Endothelial cell of umbilical vein (primary cell): ENCODE results near the gene IDI1. TPM values are rescaled to one million over a fixed set of nuclear protein-coding genes. Genes with fewer than 3 reads are reported as not detected.

Experiments used
- BruUV-seq: library from RNA; stranded (reverse); fragments of 400-500 nt; replicated peaks from 2 replicates; lab custom pipeline; 2021; lab: Mats Ljungman, UMichigan
- CTCF ChIA-PET: fragments of 300-600, 350-600 bp; sonication (Branson Sonifier 250); formaldehyde crosslinking; loops from one replicate; lab custom pipeline; 2021; ENCODE audit warnings: antibody characterized with exemption, inconsistent platforms; lab: Charles Lee
- POLR2A ChIA-PET: fragments of 300-600, 350-600 bp; sonication (Branson Sonifier 250); formaldehyde crosslinking; loops from one replicate; lab custom pipeline; 2021; ENCODE audit warnings: antibody characterized with exemption, inconsistent platforms; lab: Charles Lee
- DNase-seq: peaks from one replicate; pipeline ENCODE4 v3.0.0-alpha.2; 2011; ENCODE audit warnings: low read depth, low spot score
- FAIRE-seq: peaks from 2 replicates; lab custom pipeline; 2011; peaks lifted over from hg19 to GRCh38; lab: Jason Lieb, UNC
- H2AFZ ChIP-seq: 2 replicates; pipeline ENCODE4 v1.6.0; 2012; ENCODE audit warnings: low read depth, low read length, control low read depth, inconsistent platforms
- H3K27ac ChIP-seq: 2 replicates; pipeline ENCODE4 v1.5.1; 2011; ENCODE audit warnings: low read depth, mild to moderate bottlenecking, control low read depth, low read length, moderate library complexity; ENCODE audit not compliant: insufficient read depth
- H3K27me3 ChIP-seq, 2 experiments: 2 replicates each; pipeline versions ENCODE4 v1.6.0 to v1.6.1; 2011; ENCODE audit warnings: low read length in 2 of 2, mixed read lengths in 1 of 2; ENCODE audit not compliant: control insufficient read depth in 2 of 2, insufficient read depth in 2 of 2
- H3K36me3 ChIP-seq, 2 experiments: 2 replicates in 1 of 2; 3 replicates in 1 of 2; pipeline ENCODE4 v1.5.1; 2011; ENCODE audit warnings: low read length in 2 of 2, mild to moderate bottlenecking in 1 of 2, moderate library complexity in 1 of 2; ENCODE audit not compliant: control insufficient read depth in 2 of 2, insufficient read depth in 2 of 2; ENCODE audit errors: extremely low read depth in 1 of 2
- H3K4me1 ChIP-seq: 3 replicates; pipeline ENCODE4 v1.5.1; 2011; ENCODE audit warnings: mild to moderate bottlenecking, low read length; ENCODE audit not compliant: control insufficient read depth, insufficient read depth; ENCODE audit errors: extremely low read depth
- H3K4me2 ChIP-seq: 2 replicates; pipeline ENCODE4 v1.6.1; 2011; ENCODE audit warnings: low read length, control low read depth, mixed read lengths; ENCODE audit not compliant: insufficient read depth
- H3K4me3 ChIP-seq, 3 experiments: fragments of 200-600 bp in 1 of 3; sonication (generic), shearing (Covaris generic) in 1 of 3; replicated peaks in 1 of 3; 2 replicates each; pipeline ENCODE4 v1.5.1; 2011 to 2016; ENCODE audit warnings: control low read depth in 3 of 3, low read length in 3 of 3, mild to moderate bottlenecking in 2 of 3, inconsistent platforms in 1 of 3, low read depth in 1 of 3, moderate library complexity in 1 of 3; ENCODE audit not compliant: insufficient read depth in 1 of 3
- H3K79me2 ChIP-seq: 2 replicates; pipeline ENCODE4 v1.6.0; 2012; ENCODE audit warnings: low read length, inconsistent platforms; ENCODE audit not compliant: control insufficient read depth, insufficient read depth
- H3K9ac ChIP-seq: replicated peaks from 2 replicates; pipeline ENCODE3; 2011; ENCODE audit warnings: low read length, control low read depth; ENCODE audit not compliant: insufficient read depth; ENCODE audit errors: extremely low read depth
- H3K9me1 ChIP-seq: replicated peaks from 3 replicates; pipeline ENCODE4 v1.6.0; 2011; ENCODE audit warnings: mild to moderate bottlenecking, low read length; ENCODE audit not compliant: control insufficient read depth, insufficient read depth; ENCODE audit errors: extremely low read depth
- H3K9me3 ChIP-seq: replicated peaks from 2 replicates; pipeline ENCODE4 v1.5.1; 2012; ENCODE audit warnings: low read length, inconsistent platforms; ENCODE audit not compliant: control insufficient read depth, insufficient read depth
- H4K20me1 ChIP-seq: replicated peaks from 2 replicates; pipeline ENCODE3; 2011; ENCODE audit warnings: mild to moderate bottlenecking, low read length; ENCODE audit not compliant: control insufficient read depth, insufficient read depth; ENCODE audit errors: extremely low read depth
- EZH2 ChIP-seq: IDR thresholded peaks from 2 replicates; pipeline ENCODE4 v1.6.1; 2012; ENCODE audit warnings: borderline replicate concordance, low read depth, mild to moderate bottlenecking, moderate library complexity, low read length, inconsistent platforms; ENCODE audit not compliant: severe bottlenecking
- FOS ChIP-seq: IDR thresholded peaks from 2 replicates; pipeline ENCODE4 v1.6.1; 2011; ENCODE audit warnings: mild to moderate bottlenecking, low read length, moderate library complexity, borderline replicate concordance; ENCODE audit not compliant: insufficient read depth
- GATA2 ChIP-seq: IDR thresholded peaks from 2 replicates; pipeline ENCODE4 v1.7.0; 2011; ENCODE audit warnings: low read depth, mild to moderate bottlenecking, moderate library complexity, mixed read lengths, low read length; ENCODE audit not compliant: insufficient read length, insufficient read depth
- JUN ChIP-seq: IDR thresholded peaks from 2 replicates; pipeline ENCODE4 v1.6.1; 2011; ENCODE audit warnings: borderline replicate concordance, low read depth; ENCODE audit not compliant: insufficient read length, insufficient read depth
- MYC ChIP-seq: IDR thresholded peaks from one replicate; pipeline ENCODE4 v1.6.1; 2011; ENCODE audit warnings: mild to moderate bottlenecking, low read depth, low read length
- POLR2A ChIP-seq: IDR thresholded peaks from 2 replicates; pipeline ENCODE4 v1.6.1; 2012; ENCODE audit warnings: low read depth, mild to moderate bottlenecking, control low read depth, low read length
- POLR2AphosphoS5 ChIP-seq: IDR thresholded peaks from 2 replicates; pipeline ENCODE4 v1.6.1; 2012; ENCODE audit warnings: low read depth, mild to moderate bottlenecking, control low read depth, low read length, moderate library complexity; ENCODE audit not compliant: insufficient read depth
- dilution Hi-C: fragments of 300-500 bp; cut with MboI; formaldehyde crosslinking; loops from one replicate; pipeline ENCODE4 v1.15.0; 2019; ENCODE audit warnings: low sequenced_read_pairs; ENCODE audit not compliant: extremely low pct_ligation_motif_present
- intact Hi-C: fragments of 100-400 bp; cut with micrococcal nuclease; formaldehyde crosslinking; loops from one replicate; pipeline ENCODE4 v1.10.0; 2022
- polyA plus RNA-seq, 4 experiments: library from polyadenylated mRNA; depleted of rRNA in 3 of 4; stranded (reverse) in 3 of 4; unstranded in 1 of 4; fragments of >200 nt; gene quantifications; 2 replicates each; pipeline versions ENCODE4 v1.2.1 to v1.2.3, GENCODE V29; 2011 to 2012; ENCODE audit warnings: missing spikeins in 1 of 4
- total RNA-seq: library from RNA; stranded (reverse); gene quantifications from 2 replicates; pipeline ENCODE4 v1.2.3, GENCODE V29; 2021
- TF ChIP-seq, protein P1 (sequence below): IDR thresholded peaks from 2 replicates; pipeline ENCODE4 v1.6.1; 2011; ENCODE audit not compliant: insufficient read depth, insufficient read length
- TF ChIP-seq, protein P2 (sequence below), 2 donors: IDR thresholded peaks; 1 replicate in 1 of 2; 2 replicates in 1 of 2; pipeline ENCODE4 v1.5.1; 2011; ENCODE audit warnings: low read length in 2 of 2, mild to moderate bottlenecking in 2 of 2, moderate library complexity in 2 of 2, control low read depth in 1 of 2, inconsistent platforms in 1 of 2, low read depth in 1 of 2; ENCODE audit not compliant: insufficient read depth in 1 of 2; ENCODE audit errors: extremely low read depth in 1 of 2

Gene IDI1
- total and polyA plus RNA-seq, 2 donors (not counting 3 experiments of a cell fraction or from before 2014, with no cell fraction given), result 42.2 to 63.0 TPM

GRCh38 chr10:1041514-1041913 is 7.4 kb downstream of the IDI1 start:
- POLR2A ChIA-PET, result no interaction called here
- DNase-seq (no peak), FAIRE-seq (no peak)
- TF ChIP-seq JUN, result no peak
- TF ChIP-seq, protein P1, sequence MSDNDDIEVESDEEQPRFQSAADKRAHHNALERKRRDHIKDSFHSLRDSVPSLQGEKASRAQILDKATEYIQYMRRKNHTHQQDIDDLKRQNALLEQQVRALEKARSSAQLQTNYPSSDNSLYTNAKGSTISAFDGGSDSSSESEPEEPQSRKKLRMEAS, result no peak
- no peak for TF ChIP-seq GATA2
- no peak for TF ChIP-seq MYC
- no peak for TF ChIP-seq POLR2A
- no peak for TF ChIP-seq FOS
- TF ChIP-seq POLR2AphosphoS5, result no peak
- TF ChIP-seq, protein P2, sequence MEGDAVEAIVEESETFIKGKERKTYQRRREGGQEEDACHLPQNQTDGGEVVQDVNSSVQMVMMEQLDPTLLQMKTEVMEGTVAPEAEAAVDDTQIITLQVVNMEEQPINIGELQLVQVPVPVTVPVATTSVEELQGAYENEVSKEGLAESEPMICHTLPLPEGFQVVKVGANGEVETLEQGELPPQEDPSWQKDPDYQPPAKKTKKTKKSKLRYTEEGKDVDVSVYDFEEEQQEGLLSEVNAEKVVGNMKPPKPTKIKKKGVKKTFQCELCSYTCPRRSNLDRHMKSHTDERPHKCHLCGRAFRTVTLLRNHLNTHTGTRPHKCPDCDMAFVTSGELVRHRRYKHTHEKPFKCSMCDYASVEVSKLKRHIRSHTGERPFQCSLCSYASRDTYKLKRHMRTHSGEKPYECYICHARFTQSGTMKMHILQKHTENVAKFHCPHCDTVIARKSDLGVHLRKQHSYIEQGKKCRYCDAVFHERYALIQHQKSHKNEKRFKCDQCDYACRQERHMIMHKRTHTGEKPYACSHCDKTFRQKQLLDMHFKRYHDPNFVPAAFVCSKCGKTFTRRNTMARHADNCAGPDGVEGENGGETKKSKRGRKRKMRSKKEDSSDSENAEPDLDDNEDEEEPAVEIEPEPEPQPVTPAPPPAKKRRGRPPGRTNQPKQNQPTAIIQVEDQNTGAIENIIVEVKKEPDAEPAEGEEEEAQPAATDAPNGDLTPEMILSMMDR (IDR thresholded peaks at IDR 0.05; ENCODE audit: extremely low read depth in 1 of 2, insufficient read depth in 1 of 2, low read depth in 1 of 2, low read length in 2 of 2), result no peak
- TF ChIP-seq EZH2, result no peak
- dilution Hi-C loops (no loop called here), intact Hi-C loops (no loop called here)
- Histone ChIP-seq H3K4me2 (no peak overlapping the region), H3K4me3 (no peak overlapping the region), H3K27me3 (no peaks in the 10 kb centered on the region), H2AFZ (no peak overlapping the region), H3K4me1 (peaks cover 33% of the 10 kb centered on the region), H4K20me1 (no peaks in the 10 kb centered on the region), H3K9ac (no peak overlapping the region), H3K79me2 (peaks cover 35% of the 10 kb centered on the region), H3K27ac (no peak overlapping the region), H3K9me3 (no peaks in the 10 kb centered on the region), H3K9me1 (no peaks in the 10 kb centered on the region), H3K36me3 (peaks cover 9 to 15% of the 10 kb centered on the region in 2 experiments)
- CTCF ChIA-PET, result no interaction called here
- BruUV-seq, result no TSS peak
